Suprapubic skin (tissue), 4 donors: Measurements from ENCODE around the gene MORC3. TPM values are rescaled to one million over a fixed set of nuclear protein-coding genes. Genes with fewer than 3 reads are reported as not detected.

Experiments
- DNase-seq, 2 donors: peaks; one replicate each; pipeline ENCODE4 v3.0.0-alpha.2; 2019; ENCODE audit warnings: low spot score in 2 of 2
- H3K27ac ChIP-seq: fragments of 200-600 bp; sonication (generic); one replicate; pipeline ENCODE4 v1.5.1; 2019
- H3K27me3 ChIP-seq: fragments of 200-600 bp; sonication (generic); one replicate; pipeline ENCODE4 v1.5.1; 2019
- H3K36me3 ChIP-seq: fragments of 200-600 bp; sonication (generic); one replicate; pipeline ENCODE4 v1.5.1; 2019
- H3K4me1 ChIP-seq: fragments of 200-600 bp; sonication (generic); one replicate; pipeline ENCODE4 v1.5.1; 2019
- H3K4me3 ChIP-seq: fragments of 200-600 bp; sonication (generic); one replicate; pipeline ENCODE4 v1.5.1; 2019; ENCODE audit warnings: mild to moderate bottlenecking
- H3K9me3 ChIP-seq: fragments of 200-600 bp; sonication (generic); one replicate; pipeline ENCODE4 v1.5.1; 2019
- CTCF ChIP-seq, 2 donors: fragments of 200-600 bp in 1 of 2; fragments of 450-650 bp in 1 of 2; sonication (generic) in 1 of 2; IDR thresholded peaks; one replicate each; pipeline ENCODE4 v1.5.1; 2016 to 2019; ENCODE audit warnings: antibody characterized with exemption in 2 of 2, mild to moderate bottlenecking in 1 of 2, moderate library complexity in 1 of 2
- EP300 ChIP-seq: sonication (generic); formaldehyde crosslinking; IDR thresholded peaks from one replicate; pipeline ENCODE4 v1.6.1; 2017; ENCODE audit warnings: antibody characterized with exemption
- POLR2A ChIP-seq, 2 donors: fragments of 450-650 bp; IDR thresholded peaks; one replicate each; pipeline ENCODE4 v1.6.1; 2017; ENCODE audit warnings: antibody characterized with exemption in 2 of 2, mild to moderate bottlenecking in 2 of 2, moderate library complexity in 2 of 2
- POLR2AphosphoS5 ChIP-seq, 3 donors: sonication (generic); formaldehyde crosslinking; IDR thresholded peaks; one replicate each; pipeline ENCODE4 v1.6.1; 2017; ENCODE audit warnings: antibody characterized with exemption in 3 of 3
- WGBS: methylation state at CpG from one replicate; pipeline ENCODE4 v1.1.5; 2018; 5-methylcytosine and 5-hydroxymethylcytosine counted together
- total RNA-seq, 4 donors: library from RNA; depleted of rRNA; stranded (reverse); fragments of >200 nt; gene quantifications; one replicate each; pipeline ENCODE4 v1.1.0, GENCODE V29; 2016

The MORC3 gene
- total RNA-seq, 4 donors from 2014 or later = 47.2 to 61.2 (median 47.7) TPM

GRCh38 chr21:36288651-36289243 lies 31.2 kb upstream of the MORC3 start:
- WGBS = 72% methylated on average over 8 of the region's 8 CpGs
- H3K27me3 ChIP-seq = no peaks in the 10 kb centered on the region
- H3K36me3 ChIP-seq = peaks cover 42% of the 10 kb centered on the region
- H3K4me1 ChIP-seq = no peaks in the 10 kb centered on the region
- no peak overlapping the region for H3K27ac ChIP-seq
- DNase-seq = no peak
- H3K4me3 ChIP-seq = no peak overlapping the region
- H3K9me3 ChIP-seq = no peaks in the 10 kb centered on the region
- no peak for TF ChIP-seq CTCF (IDR thresholded peaks at IDR 0.05)
- no peak for TF ChIP-seq POLR2A (IDR thresholded peaks at IDR 0.05)
- TF ChIP-seq POLR2AphosphoS5 (IDR thresholded peaks at IDR 0.05) = no peak

DNA sequence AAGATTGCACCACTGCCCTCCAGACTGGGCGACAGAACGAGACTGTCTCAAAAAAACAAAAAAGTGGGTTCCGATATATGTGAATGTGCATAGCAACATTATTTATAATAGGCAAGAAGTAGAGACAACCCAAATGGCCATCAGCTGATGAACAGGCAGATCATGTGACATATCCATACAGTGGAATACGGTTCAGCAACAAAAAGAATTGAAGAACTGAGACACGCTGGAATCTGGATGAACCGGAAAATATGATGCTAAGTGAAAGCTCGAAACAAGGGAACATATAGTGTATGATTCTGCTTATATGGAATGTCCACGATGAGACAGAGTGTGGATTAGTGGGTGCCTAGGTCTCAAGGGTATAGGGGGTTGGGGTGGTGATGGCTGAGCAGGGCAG lies 28.5 kb upstream of the MORC3 start:
- Histone ChIP-seq H3K4me1 (no peaks in the 10 kb centered on the region), H3K4me3 (no peak overlapping the region), H3K36me3 (peaks cover 40% of the 10 kb centered on the region), H3K27ac (no peak overlapping the region), H3K9me3 (no peaks in the 10 kb centered on the region), H3K27me3 (no peaks in the 10 kb centered on the region)
- no peak for DNase-seq
- TF ChIP-seq POLR2A (IDR thresholded peaks at IDR 0.05) (no peak), CTCF (IDR thresholded peaks at IDR 0.05) (no peak)
- 89% methylated on average over 8 of the region's 8 CpGs for WGBS

GRCh38 chr21:36297406-36297937 lies 22.5 kb upstream of the MORC3 start:
- TF ChIP-seq POLR2A (IDR thresholded peaks at IDR 0.05) = no peak
- no peak for TF ChIP-seq EP300
- H3K27me3 ChIP-seq = no peaks in the 10 kb centered on the region
- H3K9me3 ChIP-seq = no peaks in the 10 kb centered on the region
- H3K36me3 ChIP-seq = peaks cover 13% of the 10 kb centered on the region
- H3K4me3 ChIP-seq = peak overlapping the region; percentile 44
- peak overlapping the region; percentile 93 for H3K27ac ChIP-seq
- peak in 1 of 2 donors; percentile 26 for DNase-seq
- 78% methylated on average over 3 of the region's 4 CpGs for WGBS
- H3K4me1 ChIP-seq = peaks cover 20% of the 10 kb centered on the region

GRCh38 chr21:36297938-36298572 lies 21.9 kb upstream of the MORC3 start:
- Histone ChIP-seq H3K4me3 (peak overlapping the region; percentile 44), H3K4me1 (peaks cover 20% of the 10 kb centered on the region), H3K9me3 (no peaks in the 10 kb centered on the region), H3K36me3 (peaks cover 8% of the 10 kb centered on the region), H3K27ac (peak overlapping the region; percentile 93), H3K27me3 (no peaks in the 10 kb centered on the region)
- TF ChIP-seq EP300 (no peak), POLR2AphosphoS5 (IDR thresholded peaks at IDR 0.05) (peak in 2 of 3 donors; percentile 16 to 52), POLR2A (IDR thresholded peaks at IDR 0.05) (peak in 1 of 2 donors; percentile 42), CTCF (IDR thresholded peaks at IDR 0.05) (no peak)
- 21% methylated on average over 9 of the region's 10 CpGs for WGBS
- peak; percentile 71 to 82 for DNase-seq

DNA sequence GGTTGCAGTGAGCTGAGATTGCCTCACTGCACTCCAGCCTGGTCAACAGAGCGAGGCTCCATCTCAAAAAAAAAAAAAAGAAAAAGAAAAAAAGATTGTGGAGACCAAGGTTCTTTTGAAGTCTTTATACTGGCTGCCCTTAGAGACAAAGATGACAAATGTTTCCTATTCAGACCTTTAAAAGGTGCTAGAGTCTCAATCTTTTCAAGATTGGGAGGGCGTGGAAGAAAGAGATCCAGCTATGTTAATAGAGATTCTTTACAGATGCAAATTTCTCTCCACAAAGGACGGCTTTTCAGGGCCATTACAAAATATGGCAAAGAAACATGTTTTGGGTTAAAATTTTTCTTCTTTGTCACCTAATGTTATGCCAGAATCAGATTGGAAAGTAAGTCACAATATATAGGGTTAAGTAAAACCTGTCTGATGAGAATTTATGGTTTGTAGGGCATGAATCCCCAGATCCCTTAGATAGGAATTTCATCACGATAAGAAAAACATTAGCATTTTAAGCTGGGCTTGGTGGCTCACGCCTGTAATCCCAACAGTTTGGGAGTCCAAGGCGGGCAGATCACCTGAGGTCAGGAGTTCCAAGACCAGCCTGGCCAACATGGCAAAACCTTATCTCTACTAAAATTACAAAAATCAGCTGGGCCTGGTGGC lies 13.0 kb upstream of the MORC3 start:
- no peak for TF ChIP-seq POLR2AphosphoS5 (IDR thresholded peaks at IDR 0.05)
- no peak for TF ChIP-seq CTCF (IDR thresholded peaks at IDR 0.05)
- TF ChIP-seq EP300 = no peak
- no peak for TF ChIP-seq POLR2A (IDR thresholded peaks at IDR 0.05)
- H3K4me1 ChIP-seq = no peaks in the 10 kb centered on the region
- no peak overlapping the region for H3K27ac ChIP-seq
- H3K4me3 ChIP-seq = no peak overlapping the region
- no peaks in the 10 kb centered on the region for H3K27me3 ChIP-seq
- WGBS = 78% methylated on average over 6 of the region's 6 CpGs
- no peaks in the 10 kb centered on the region for H3K36me3 ChIP-seq
- peak in 1 of 2 donors; percentile 21 for DNase-seq
- peaks cover 5% of the 10 kb centered on the region for H3K9me3 ChIP-seq
